HL-60 (cell line): ENCODE measurements around the gene KRTAP1-1.

ENCODE experiments used
- CTCF ChIP-seq: IDR thresholded peaks from one replicate; pipeline ENCODE4 v1.5.1; 2011; ENCODE audit warnings: low read length, control low read depth, inconsistent platforms; ENCODE audit not compliant: insufficient read depth
- GABPA ChIP-seq: IDR thresholded peaks from 2 replicates; pipeline ENCODE4 v1.6.1; 2012; ENCODE audit warnings: low read depth
- POLR2AphosphoS5 ChIP-seq: IDR thresholded peaks from 2 replicates; pipeline ENCODE4 v1.6.1; 2012; ENCODE audit warnings: low read depth
- REST ChIP-seq: IDR thresholded peaks from 2 replicates; pipeline ENCODE4 v1.6.1; 2012; ENCODE audit warnings: low read depth; ENCODE audit not compliant: insufficient replicate concordance

- TF ChIP-seq POLR2AphosphoS5 (no peak), CTCF (no peak), GABPA (no peak), REST (no peak)
Measured at GRCh38 chr17:41003926-41004325, 37.3 kb downstream of the KRTAP1-1 start.
